IMR-90 (cell line): ENCODE measurements around the gene GALNT7. TPM values are rescaled to one million over a fixed set of nuclear protein-coding genes. Genes with fewer than 3 reads are reported as not detected.

Source experiments
- ATAC-seq: fragments of 200-7000 bp; cut with Tn5 transposase; 2 replicates; pipeline ENCODE4 v1.9.1; 2020; ENCODE audit warnings: low read depth, mild to moderate bottlenecking, moderate library complexity
- BruUV-seq: library from RNA; stranded (reverse); fragments of 400-500 nt; replicated peaks from 2 replicates; lab custom pipeline; 2021; lab: Mats Ljungman, UMichigan
- CTCF ChIA-PET: fragments of 300-600 bp; formaldehyde crosslinking; extraction: SDS; loops from one replicate; lab custom pipeline; 2021; ENCODE audit warnings: antibody characterized with exemption; lab: Yijun Ruan, JAX
- POLR2A ChIA-PET: fragments of 300-600 bp; sonication (Branson Sonifier 250); formaldehyde crosslinking; loops from one replicate; lab custom pipeline; 2022; ENCODE audit warnings: antibody characterized with exemption; ENCODE audit not compliant: unreplicated experiment; lab: Charles Lee
- DNase-seq: peaks from one replicate; pipeline ENCODE4 v3.0.0; 2013
- H2AFZ ChIP-seq: replicated peaks from 2 replicates; pipeline ENCODE3; 2013; ENCODE audit warnings: low read length, mild to moderate bottlenecking; ENCODE audit not compliant: poor library complexity
- H2AK5ac ChIP-seq: 2 replicates; pipeline ENCODE4 v1.6.1; 2013; ENCODE audit warnings: low read depth, low read length, inconsistent platforms
- H2AK9ac ChIP-seq: replicated peaks from 2 replicates; pipeline ENCODE3; 2013; ENCODE audit warnings: mild to moderate bottlenecking, low read depth, low read length, moderate library complexity; ENCODE audit not compliant: poor library complexity
- H2BK120ac ChIP-seq: 2 replicates; pipeline ENCODE4 v1.6.1; 2013; ENCODE audit warnings: low read depth, low read length, inconsistent platforms
- H2BK15ac ChIP-seq: 3 replicates; pipeline ENCODE4 v1.6.1; 2013; ENCODE audit warnings: low read depth, low read length, inconsistent platforms
- H2BK20ac ChIP-seq: 2 replicates; pipeline ENCODE4 v1.6.1; 2013; ENCODE audit warnings: low read depth, mild to moderate bottlenecking, inconsistent platforms, low read length, moderate library complexity
- H2BK5ac ChIP-seq: 2 replicates; pipeline ENCODE4 v1.6.1; 2013; ENCODE audit warnings: mild to moderate bottlenecking, low read depth, low read length, inconsistent platforms; ENCODE audit not compliant: poor library complexity, severe bottlenecking
- H3K14ac ChIP-seq: replicated peaks from 2 replicates; pipeline ENCODE4 v1.6.1; 2013; ENCODE audit warnings: low read depth, low read length, inconsistent platforms
- H3K18ac ChIP-seq: 2 replicates; pipeline ENCODE4 v1.6.1; 2013; ENCODE audit warnings: low read depth, low read length, control low read depth
- H3K23ac ChIP-seq: 2 replicates; pipeline ENCODE4 v1.6.1; 2013; ENCODE audit warnings: low read depth, low read length, inconsistent platforms
- H3K27ac ChIP-seq: 2 replicates; pipeline ENCODE4 v1.5.1; 2013; ENCODE audit warnings: mild to moderate bottlenecking, control low read depth, low read length; ENCODE audit not compliant: insufficient read depth
- H3K27me3 ChIP-seq: 2 replicates; pipeline ENCODE4 v1.6.1; 2013; ENCODE audit warnings: low read length; ENCODE audit not compliant: control insufficient read depth, insufficient read depth
- H3K36me3 ChIP-seq: 2 replicates; pipeline ENCODE4 v1.6.1; 2013; ENCODE audit warnings: low read length, mixed read lengths; ENCODE audit not compliant: control insufficient read depth, insufficient read depth
- H3K4ac ChIP-seq: 2 replicates; pipeline ENCODE4 v1.6.1; 2013; ENCODE audit warnings: low read depth, low read length, inconsistent platforms
- H3K4me1 ChIP-seq: 2 replicates; pipeline ENCODE4 v1.6.1; 2013; ENCODE audit warnings: low read length, mixed read lengths; ENCODE audit not compliant: control insufficient read depth, insufficient read depth
- H3K4me2 ChIP-seq: 2 replicates; pipeline ENCODE4 v1.6.1; 2013; ENCODE audit warnings: low read depth, mild to moderate bottlenecking, control low read depth, low read length, moderate library complexity
- H3K4me3 ChIP-seq: 2 replicates; pipeline ENCODE4 v1.5.1; 2013; ENCODE audit warnings: low read depth, mild to moderate bottlenecking, control low read depth, low read length, moderate library complexity; ENCODE audit not compliant: insufficient read depth
- H3K56ac ChIP-seq: 2 replicates; pipeline ENCODE4 v1.6.1; 2013; ENCODE audit warnings: low read length, inconsistent platforms; ENCODE audit not compliant: insufficient read depth; ENCODE audit errors: extremely low read depth
- H3K79me1 ChIP-seq, 2 experiments: 2 replicates each; pipeline ENCODE4 v1.6.1; 2013; ENCODE audit warnings: low read length in 2 of 2, inconsistent platforms in 1 of 2, low read depth in 1 of 2
- H3K9ac ChIP-seq: 2 replicates; pipeline ENCODE4 v1.6.1; 2013; ENCODE audit warnings: low read depth, low read length, control low read depth
- H3K9me1 ChIP-seq: 2 replicates; pipeline ENCODE4 v1.6.1; 2013; ENCODE audit warnings: low read length, inconsistent platforms; ENCODE audit not compliant: insufficient read depth
- H3K9me3 ChIP-seq: 2 replicates; pipeline ENCODE4 v1.6.1; 2013; ENCODE audit warnings: low read length; ENCODE audit not compliant: control insufficient read depth, insufficient read depth
- H4K20me1 ChIP-seq: 2 replicates; pipeline ENCODE4 v1.6.1; 2013; ENCODE audit warnings: low read length, inconsistent platforms; ENCODE audit not compliant: insufficient read depth
- H4K5ac ChIP-seq: 2 replicates; pipeline ENCODE4 v1.6.1; 2013; ENCODE audit warnings: mild to moderate bottlenecking, low read depth, low read length, control low read depth
- H4K8ac ChIP-seq, 2 experiments: 2 replicates each; pipeline ENCODE4 v1.6.1; 2013; ENCODE audit warnings: low read depth in 2 of 2, low read length in 2 of 2, control low read depth in 1 of 2, inconsistent platforms in 1 of 2
- H4K91ac ChIP-seq: 2 replicates; pipeline ENCODE4 v1.6.1; 2013; ENCODE audit warnings: low read depth, low read length, inconsistent platforms; ENCODE audit not compliant: insufficient read depth
- ELK1 ChIP-seq: fragments of 150-350 bp; IDR thresholded peaks from 2 replicates; pipeline ENCODE4 v1.6.1; 2016; ENCODE audit warnings: low read depth, mild to moderate bottlenecking, low read length, moderate library complexity, borderline replicate concordance
- FOS ChIP-seq: fragments of 150-350 bp; IDR thresholded peaks from 2 replicates; pipeline ENCODE4 v1.6.1; 2016; ENCODE audit warnings: low read depth, low read length
- MAFK ChIP-seq: IDR thresholded peaks from 2 replicates; pipeline ENCODE4 v1.6.1; 2012; ENCODE audit warnings: low read depth, low read length, improper control_type of control experiment
- MAZ ChIP-seq: IDR thresholded peaks from 2 replicates; pipeline ENCODE4 v1.6.1; 2012; ENCODE audit warnings: low read depth, mild to moderate bottlenecking, low read length, improper control_type of control experiment, moderate library complexity, borderline replicate concordance
- MXI1 ChIP-seq: IDR thresholded peaks from 2 replicates; pipeline ENCODE4 v1.6.1; 2012; ENCODE audit warnings: low read depth, mild to moderate bottlenecking, low read length, moderate library complexity, borderline replicate concordance
- POLR2A ChIP-seq: IDR thresholded peaks from 2 replicates; pipeline ENCODE4 v1.6.1; 2012; ENCODE audit warnings: mild to moderate bottlenecking, low read depth, low read length
- RAD21 ChIP-seq: IDR thresholded peaks from 2 replicates; pipeline ENCODE4 v1.6.1; 2012; ENCODE audit warnings: low read length, improper control_type of control experiment
- RCOR1 ChIP-seq: IDR thresholded peaks from 2 replicates; pipeline ENCODE4 v1.6.1; 2012; ENCODE audit warnings: mild to moderate bottlenecking, low read length, improper control_type of control experiment; ENCODE audit not compliant: insufficient replicate concordance
- SMC3 ChIP-seq: fragments of 150-350 bp; IDR thresholded peaks from 2 replicates; pipeline ENCODE4 v1.6.1; 2016; ENCODE audit warnings: low read depth, mild to moderate bottlenecking, antibody characterized with exemption, low read length, moderate library complexity
- WGBS, 2 experiments: methylation state at CpG; one replicate each; pipeline versions ENCODE4 v1.1.5 to v1.1.7; 2013; ENCODE audit warnings: missing lambda C conversion rate in 2 of 2; ENCODE audit not compliant: insufficient read length in 1 of 2; ENCODE audit errors: extremely low coverage in 2 of 2; 5-methylcytosine and 5-hydroxymethylcytosine counted together
- dilution Hi-C: fragments of 300-500 bp; cut with HindIII; formaldehyde crosslinking; loops from one replicate; pipeline ENCODE4 v1.14.3; 2018; ENCODE audit warnings: low sequenced_read_pairs; ENCODE audit not compliant: unreplicated experiment
- in situ Hi-C: fragments of 300-500 bp; cut with MboI; formaldehyde crosslinking; loops from 3 replicates; pipeline ENCODE4 v1.14.3; 2019; ENCODE audit warnings: low sequenced_read_pairs, inconsistent platforms, mixed read lengths
- intact Hi-C: fragments of 100-400 bp; cut with micrococcal nuclease; formaldehyde crosslinking; loops from 2 replicates; pipeline ENCODE4 v1.10.0; 2022
- polyA plus RNA-seq, 3 experiments: library from polyadenylated mRNA; depleted of rRNA; stranded (reverse); fragments of >200 nt; gene quantifications; 2 replicates each; pipeline ENCODE4 v1.2.3, GENCODE V29; 2012; ENCODE audit warnings: low replicate concordance in 1 of 3
- total RNA-seq: library from RNA; depleted of rRNA; stranded (reverse); fragments of >200 nt; gene quantifications from 2 replicates; pipeline ENCODE4 v1.2.3, GENCODE V29; 2012
- TF ChIP-seq, protein P1 (sequence below): conservative IDR thresholded peaks from 2 replicates; pipeline ENCODE4 v1.5.1; 2012; ENCODE audit warnings: mild to moderate bottlenecking, low read depth, low read length, improper control_type of control experiment

The GALNT7 gene
- total and polyA plus RNA-seq, 2 of the 4 experiments (the other 2 are of a cell fraction) = 19.1 to 31.2 TPM

GRCh38 chr4:173301518-173302201 is 133.0 kb downstream of the GALNT7 start:
- no peak overlapping the region for H2AK9ac ChIP-seq
- no peak overlapping the region for H3K9ac ChIP-seq
- H3K4me2 ChIP-seq = no peak overlapping the region
- H3K4me3 ChIP-seq = no peak overlapping the region
- H3K36me3 ChIP-seq = no peaks in the 10 kb centered on the region; the same call in 1 of the 2 replicates
- no peaks in the 10 kb centered on the region for H3K9me3 ChIP-seq
- dilution Hi-C loops = no loop called here
- DNase-seq = peak; percentile 66
- H3K4me1 ChIP-seq = no peaks in the 10 kb centered on the region
- H3K14ac ChIP-seq = no peak overlapping the region
- no peak overlapping the region for H4K5ac ChIP-seq
- H3K9me1 ChIP-seq = no peaks in the 10 kb centered on the region
- no peak overlapping the region for H3K23ac ChIP-seq
- no TSS peak for BruUV-seq
- no peak overlapping the region for H4K8ac ChIP-seq
- H3K27ac ChIP-seq = no peak overlapping the region
- H3K79me1 ChIP-seq = no peaks in the 10 kb centered on the region
- no peak overlapping the region for H4K91ac ChIP-seq
- no peak overlapping the region for H2AK5ac ChIP-seq
- no peaks in the 10 kb centered on the region for H4K20me1 ChIP-seq
- H2BK20ac ChIP-seq = no peak overlapping the region
- ChIA-PET CTCF (interaction anchor here (0.5 to 2.6 kb wide), 24 partner anchors 9 to 643 kb away, joined by 3 to 16 read pairs (median 4); no protein-coding TSS in a partner anchor), POLR2A (no interaction called here)
- intact Hi-C loops = loop anchor here (1.0 to 2.0 kb wide), 3 partner anchors 45 to 287 kb away; no protein-coding TSS in a partner anchor
- H3K27me3 ChIP-seq = no peaks in the 10 kb centered on the region
- ATAC-seq = peak; percentile 75
- TF ChIP-seq ELK1 = no peak
- peak; percentile 63 for TF ChIP-seq RAD21
- TF ChIP-seq, protein P1, sequence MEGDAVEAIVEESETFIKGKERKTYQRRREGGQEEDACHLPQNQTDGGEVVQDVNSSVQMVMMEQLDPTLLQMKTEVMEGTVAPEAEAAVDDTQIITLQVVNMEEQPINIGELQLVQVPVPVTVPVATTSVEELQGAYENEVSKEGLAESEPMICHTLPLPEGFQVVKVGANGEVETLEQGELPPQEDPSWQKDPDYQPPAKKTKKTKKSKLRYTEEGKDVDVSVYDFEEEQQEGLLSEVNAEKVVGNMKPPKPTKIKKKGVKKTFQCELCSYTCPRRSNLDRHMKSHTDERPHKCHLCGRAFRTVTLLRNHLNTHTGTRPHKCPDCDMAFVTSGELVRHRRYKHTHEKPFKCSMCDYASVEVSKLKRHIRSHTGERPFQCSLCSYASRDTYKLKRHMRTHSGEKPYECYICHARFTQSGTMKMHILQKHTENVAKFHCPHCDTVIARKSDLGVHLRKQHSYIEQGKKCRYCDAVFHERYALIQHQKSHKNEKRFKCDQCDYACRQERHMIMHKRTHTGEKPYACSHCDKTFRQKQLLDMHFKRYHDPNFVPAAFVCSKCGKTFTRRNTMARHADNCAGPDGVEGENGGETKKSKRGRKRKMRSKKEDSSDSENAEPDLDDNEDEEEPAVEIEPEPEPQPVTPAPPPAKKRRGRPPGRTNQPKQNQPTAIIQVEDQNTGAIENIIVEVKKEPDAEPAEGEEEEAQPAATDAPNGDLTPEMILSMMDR = peak; percentile 74
- no peak for TF ChIP-seq MXI1
- no peak for TF ChIP-seq MAFK
- TF ChIP-seq MAZ = no peak
- no peak for TF ChIP-seq RCOR1
- no peak for TF ChIP-seq FOS
- TF ChIP-seq POLR2A = no peak
- TF ChIP-seq SMC3 = peak; percentile 53; the same call in 1 of the 2 replicates
- no peak overlapping the region for H3K18ac ChIP-seq
- no peak overlapping the region for H3K4ac ChIP-seq
- no peak overlapping the region for H2BK120ac ChIP-seq
- H2AFZ ChIP-seq = no peak overlapping the region
- no peak overlapping the region for H2BK15ac ChIP-seq
- no peak overlapping the region for H3K56ac ChIP-seq
- no peak overlapping the region for H2BK5ac ChIP-seq
- in situ Hi-C loops = no loop called here
- 80% methylated on average over 2 of the region's 5 CpGs; no CpG with 5 or more reads in 1 of the 2 experiments for WGBS, 2 experiments
